ENCODE results near the gene KSR2.

- TF ChIP-seq POLR2AphosphoS5 (IDR thresholded peaks at IDR 0.05; ENCODE audit: low read depth, low read length) (no peak), POLR2A (IDR thresholded peaks at IDR 0.05; ENCODE audit: low read depth, low read length) (no peak)
These were observed 72.8 kb downstream of the KSR2 start for GRCh38 chr12:117896009-117896408.

All from GM12892 (cell line).